ENCODE results near the gene SYCE3. TPM values are rescaled to one million over a fixed set of nuclear protein-coding genes. Genes with fewer than 3 reads are reported as not detected.

The SYCE3 gene
- total RNA-seq, 1 donor from 2014 or later = not detected

GRCh38 chr22:50540381-50540780 is 22.3 kb downstream of the SYCE3 start:
- H3K9me3 ChIP-seq (ENCODE audit: low read depth) = no peaks in the 10 kb centered on the region
- Mint-ChIP-seq H3K9me3 (no peaks in the 10 kb centered on the region), H3K36me3 (no peaks in the 10 kb centered on the region), H3K4me1 (peaks cover 5% of the 10 kb centered on the region), H3K27me3 (ENCODE audit: insufficient read depth, low read depth) (peaks cover 17% of the 10 kb centered on the region), H3K4me3 (no peak overlapping the region), H3K27ac (no peak overlapping the region)
- TF ChIP-seq CTCF (IDR thresholded peaks at IDR 0.05) (no peak), EZH2 (IDR thresholded peaks at IDR 0.05) (no peak), EZH2phosphoT487 (IDR thresholded peaks at IDR 0.05) (no peak)
- H2AFZ ChIP-seq (replicated peaks) = no peak overlapping the region
- no peaks in the 10 kb centered on the region for H3K79me2 ChIP-seq (ENCODE audit: low read depth)
- no peak for DNase-seq (ENCODE audit: low spot score)
- H3K36me3 ChIP-seq = no peaks in the 10 kb centered on the region
- no peak overlapping the region for H3K27ac ChIP-seq
- H4K20me1 ChIP-seq (ENCODE audit: low read depth) = no peaks in the 10 kb centered on the region
- H3F3A ChIP-seq (ENCODE audit: low read depth) = peaks cover 17% of the 10 kb centered on the region
- H3K4me3 ChIP-seq = no peak overlapping the region
- no peak overlapping the region for H3K9ac ChIP-seq
- H3K4me2 ChIP-seq = no peak overlapping the region
- H3K4me1 ChIP-seq = no peaks in the 10 kb centered on the region
- H3K27me3 ChIP-seq = peaks cover 29% of the 10 kb centered on the region

- H3F3A ChIP-seq (ENCODE audit: low read depth) = peaks cover 16% of the 10 kb centered on the region
- no peak overlapping the region for H2AFZ ChIP-seq (replicated peaks)
- H3K4me1 ChIP-seq = no peaks in the 10 kb centered on the region
- H3K36me3 ChIP-seq = no peaks in the 10 kb centered on the region
- peaks cover 2% of the 10 kb centered on the region for H3K9me3 Mint-ChIP-seq
- H3K36me3 Mint-ChIP-seq = no peaks in the 10 kb centered on the region
- no peak overlapping the region for H3K27ac Mint-ChIP-seq
- no peaks in the 10 kb centered on the region for H3K9me3 ChIP-seq (ENCODE audit: low read depth)
- H3K4me2 ChIP-seq = no peak overlapping the region
- no peak overlapping the region for H3K9ac ChIP-seq
- DNase-seq (ENCODE audit: low spot score) = no peak
- no peak overlapping the region for H3K4me3 ChIP-seq
- peaks cover 21% of the 10 kb centered on the region for H3K27me3 Mint-ChIP-seq (ENCODE audit: insufficient read depth, low read depth)
- peaks cover 18% of the 10 kb centered on the region for H3K27me3 ChIP-seq
- no peak overlapping the region for H3K27ac ChIP-seq
- TF ChIP-seq EZH2phosphoT487 (IDR thresholded peaks at IDR 0.05) (no peak), CTCF (IDR thresholded peaks at IDR 0.05) (no peak), EZH2 (IDR thresholded peaks at IDR 0.05) (no peak)
- no peaks in the 10 kb centered on the region for H4K20me1 ChIP-seq (ENCODE audit: low read depth)
- H3K4me1 Mint-ChIP-seq = peaks cover 24% of the 10 kb centered on the region
- no peaks in the 10 kb centered on the region for H3K79me2 ChIP-seq (ENCODE audit: low read depth)
- H3K4me3 Mint-ChIP-seq = no peak overlapping the region
Measured at GRCh38 chr22:50537765-50538164, 25.0 kb downstream of the SYCE3 start.

GRCh38 chr22:50536226-50536625 is 26.5 kb downstream of the SYCE3 start:
- no peaks in the 10 kb centered on the region for H3K36me3 Mint-ChIP-seq
- Histone ChIP-seq H3K4me2 (no peak overlapping the region), H3K9ac (no peak overlapping the region), H3K4me3 (no peak overlapping the region), H3K27me3 (peaks cover 31% of the 10 kb centered on the region), H3K9me3 (ENCODE audit: low read depth) (no peaks in the 10 kb centered on the region), H3K79me2 (ENCODE audit: low read depth) (no peaks in the 10 kb centered on the region), H4K20me1 (ENCODE audit: low read depth) (peaks cover under 1% of the 10 kb centered on the region), H3F3A (ENCODE audit: low read depth) (peaks cover 17% of the 10 kb centered on the region), H2AFZ (replicated peaks) (no peak overlapping the region), H3K27ac (no peak overlapping the region), H3K4me1 (peaks cover 7% of the 10 kb centered on the region), H3K36me3 (no peaks in the 10 kb centered on the region)
- no peak for TF ChIP-seq EZH2 (IDR thresholded peaks at IDR 0.05)
- no peak for TF ChIP-seq CTCF (IDR thresholded peaks at IDR 0.05)
- no peak for TF ChIP-seq EZH2phosphoT487 (IDR thresholded peaks at IDR 0.05)
- H3K27me3 Mint-ChIP-seq (ENCODE audit: insufficient read depth, low read depth) = peaks cover 24% of the 10 kb centered on the region
- H3K27ac Mint-ChIP-seq = no peak overlapping the region
- H3K4me3 Mint-ChIP-seq = no peak overlapping the region
- H3K9me3 Mint-ChIP-seq = peaks cover 2% of the 10 kb centered on the region
- peaks cover 27% of the 10 kb centered on the region for H3K4me1 Mint-ChIP-seq
- no peak for DNase-seq (ENCODE audit: low spot score)
